SH-SY5Y (cell line): ENCODE measurements around the gene SLC35F3.

Source experiments
- GATA2 ChIP-seq: IDR thresholded peaks from 2 replicates; pipeline ENCODE4 v1.6.1; 2011; ENCODE audit warnings: mild to moderate bottlenecking, low read depth, low read length
- GATA3 ChIP-seq: IDR thresholded peaks from 2 replicates; pipeline ENCODE4 v1.6.1; 2011; ENCODE audit warnings: low read depth, mild to moderate bottlenecking, low read length, moderate library complexity

SLC35F3 gene

DNA sequence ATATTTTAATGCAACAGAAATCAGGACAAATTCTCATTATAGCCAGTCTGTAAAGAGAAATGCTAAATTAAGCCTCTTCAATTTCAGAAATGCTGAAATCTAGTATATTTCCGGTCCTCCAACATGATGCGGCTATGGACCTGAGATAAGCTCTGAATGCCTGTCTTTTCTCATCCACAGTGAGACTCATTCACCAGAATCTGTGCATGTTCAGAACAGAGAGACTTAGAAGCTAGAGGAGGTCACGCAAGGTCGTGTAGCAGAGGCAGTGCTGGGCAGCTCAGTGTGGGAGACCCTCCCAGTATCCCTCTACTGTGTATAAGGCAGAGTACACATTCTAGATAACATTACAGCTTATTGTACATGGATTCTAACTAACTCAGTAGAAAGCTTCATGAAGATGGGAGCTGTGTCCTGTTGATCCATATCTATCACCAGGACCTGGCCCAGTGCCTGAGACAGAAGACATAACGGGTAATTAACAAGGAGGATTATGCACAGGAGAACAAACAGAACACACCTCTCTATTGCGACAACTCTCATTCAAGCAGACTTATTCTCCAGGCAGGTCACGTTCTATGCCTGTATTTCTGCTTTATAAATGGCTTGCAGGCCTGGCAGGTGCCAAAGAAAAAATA is 371.8 kb downstream of the SLC35F3 start:
- TF ChIP-seq GATA2, result peak; percentile 88
- TF ChIP-seq GATA3, result peak; percentile 86

DNA sequence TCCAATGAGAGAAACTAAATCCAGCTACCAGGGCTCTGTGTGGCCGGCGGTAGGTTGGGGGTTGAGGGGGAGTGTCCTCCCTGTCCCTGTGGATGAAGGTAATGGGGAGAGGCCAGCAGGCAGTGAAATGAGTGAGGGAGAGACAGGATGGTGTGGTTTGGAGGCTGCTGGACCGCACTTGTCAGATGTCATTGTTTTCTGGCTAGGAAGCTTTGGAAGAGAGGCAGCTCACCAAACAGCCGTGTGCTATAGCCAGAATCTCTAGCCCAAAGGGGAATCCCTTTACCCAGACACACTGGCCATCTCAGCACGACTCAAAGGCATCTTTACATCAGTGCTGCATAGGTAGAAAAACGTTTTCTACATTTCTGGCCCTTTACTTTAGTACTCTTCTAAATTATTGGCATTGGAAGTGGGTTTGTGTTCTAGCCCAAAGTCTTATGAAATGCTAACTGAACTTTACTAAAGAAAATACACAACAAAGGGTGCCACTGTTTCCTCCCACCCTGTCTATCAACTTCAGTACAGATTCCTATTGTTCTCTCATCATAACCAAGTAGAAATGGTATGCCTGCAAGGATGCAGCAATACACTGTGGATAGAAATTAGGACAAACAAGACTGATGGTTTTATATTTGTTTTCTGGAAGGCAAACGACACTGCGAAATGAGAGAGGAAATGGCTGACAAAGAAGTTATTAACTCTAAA is 372.8 kb downstream of the SLC35F3 start:
- no peak for TF ChIP-seq GATA2
- TF ChIP-seq GATA3, result no peak

DNA sequence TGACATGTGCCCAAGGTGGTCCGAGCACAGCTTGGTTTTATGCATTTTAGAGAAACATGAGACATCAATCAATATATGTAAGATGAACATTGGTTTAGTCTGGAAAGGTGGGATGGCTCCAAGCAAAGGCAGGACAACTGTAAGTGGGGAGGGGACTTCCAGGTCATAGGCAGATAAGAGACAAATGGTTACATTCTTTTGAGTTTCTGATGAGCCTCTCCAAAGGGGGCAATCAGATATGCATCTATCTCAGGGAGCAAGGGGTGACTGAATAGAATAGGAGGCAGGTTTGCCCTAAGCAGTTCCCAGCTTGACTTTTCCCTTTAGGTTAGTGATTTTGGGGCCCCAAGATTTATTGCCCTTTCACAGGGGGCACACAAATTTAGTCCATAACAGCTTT is 374.5 kb downstream of the SLC35F3 start:
- TF ChIP-seq GATA3 (no peak), GATA2 (no peak)

DNA sequence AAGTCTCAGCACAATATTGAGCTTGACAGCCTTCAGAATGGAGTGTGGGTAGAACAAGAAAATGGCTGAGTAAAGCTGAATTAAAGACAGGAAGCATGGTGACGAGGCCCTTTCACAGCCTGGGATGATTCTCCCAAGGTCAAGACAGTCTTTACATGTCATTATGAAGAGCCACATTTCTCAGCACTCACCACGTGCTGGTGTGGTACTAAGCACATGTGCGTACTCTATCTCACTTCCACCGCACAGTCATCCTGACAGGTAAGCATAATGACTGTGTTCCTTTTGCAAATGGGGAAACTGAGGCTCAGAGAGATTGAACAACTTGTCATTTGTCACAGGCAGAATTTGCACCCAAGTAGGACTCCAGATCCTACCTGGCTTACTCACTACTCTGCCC is 376.0 kb downstream of the SLC35F3 start:
- no peak for TF ChIP-seq GATA3
- no peak for TF ChIP-seq GATA2

DNA sequence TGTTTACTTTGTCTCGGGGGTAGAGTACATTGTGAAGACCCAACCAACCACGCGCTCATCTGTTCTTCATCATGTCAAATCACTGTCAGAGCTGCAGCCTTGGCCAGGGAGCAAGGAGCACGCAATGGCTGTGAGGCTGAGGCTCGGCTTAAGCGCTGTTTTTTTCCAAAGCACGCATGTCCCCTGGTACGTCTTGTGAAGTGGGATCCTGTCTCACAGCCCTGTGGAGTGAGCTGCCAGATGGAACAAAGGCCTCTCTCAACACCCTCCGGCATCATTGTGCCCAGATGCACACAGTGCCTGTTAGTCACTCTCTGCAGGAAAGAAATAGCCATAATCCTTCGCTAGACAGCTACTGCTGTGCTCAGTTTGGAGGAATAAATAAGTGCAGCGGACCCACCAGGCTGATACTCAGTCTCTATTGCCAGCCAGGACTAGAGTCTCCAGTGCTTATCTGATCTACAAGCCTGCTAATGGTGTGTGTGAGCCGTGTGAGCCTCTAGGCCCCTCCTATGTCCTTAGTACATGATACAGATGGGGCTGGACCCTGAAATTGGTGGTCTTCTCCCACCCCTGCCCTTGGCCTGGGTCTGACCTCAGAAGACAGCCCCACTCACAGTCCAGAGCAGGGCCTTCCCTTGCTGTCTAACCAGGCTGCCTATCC is 377.5 kb downstream of the SLC35F3 start:
- peak; percentile 93 for TF ChIP-seq GATA2
- peak; percentile 74; the same call in 1 of the 2 replicates for TF ChIP-seq GATA3

DNA sequence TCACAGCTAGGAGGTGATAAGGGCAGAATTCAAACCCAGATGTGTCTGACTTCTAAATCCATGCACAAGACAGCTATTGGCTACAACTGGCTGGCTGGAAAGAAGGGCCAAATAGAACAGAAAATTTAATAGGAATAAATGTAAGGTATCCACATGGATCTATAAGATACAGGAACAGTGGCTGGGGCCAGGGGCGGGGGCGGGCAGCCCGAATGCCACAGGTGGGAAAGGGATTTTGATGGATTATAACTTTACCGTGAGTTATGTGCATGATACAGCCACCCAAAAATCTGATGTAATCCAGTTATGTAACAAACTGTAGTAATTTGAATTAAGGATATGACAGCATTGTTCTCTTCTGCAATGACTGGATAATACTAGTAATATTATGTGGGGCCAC is 381.7 kb downstream of the SLC35F3 start:
- TF ChIP-seq GATA3 (no peak), GATA2 (no peak)

DNA sequence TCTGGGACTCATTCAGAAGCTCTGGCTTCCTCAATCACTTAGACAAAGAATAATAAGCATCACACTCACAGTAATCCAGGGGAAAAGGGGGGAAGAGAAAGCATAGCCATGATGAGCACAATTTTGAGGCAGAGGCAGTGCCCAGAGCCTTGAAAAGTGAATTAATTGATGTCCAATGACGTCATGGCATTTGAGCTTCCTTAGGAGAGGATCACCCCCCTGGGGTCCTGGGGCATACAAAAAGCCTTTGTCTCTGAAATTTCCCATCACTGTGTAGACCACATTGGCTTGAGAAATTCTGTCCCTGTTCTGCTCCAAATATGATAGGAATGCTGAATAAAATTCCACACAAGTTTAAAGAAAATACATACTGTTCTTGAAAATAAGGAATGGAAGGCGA is 384.5 kb downstream of the SLC35F3 start:
- no peak for TF ChIP-seq GATA2
- TF ChIP-seq GATA3, result no peak

DNA sequence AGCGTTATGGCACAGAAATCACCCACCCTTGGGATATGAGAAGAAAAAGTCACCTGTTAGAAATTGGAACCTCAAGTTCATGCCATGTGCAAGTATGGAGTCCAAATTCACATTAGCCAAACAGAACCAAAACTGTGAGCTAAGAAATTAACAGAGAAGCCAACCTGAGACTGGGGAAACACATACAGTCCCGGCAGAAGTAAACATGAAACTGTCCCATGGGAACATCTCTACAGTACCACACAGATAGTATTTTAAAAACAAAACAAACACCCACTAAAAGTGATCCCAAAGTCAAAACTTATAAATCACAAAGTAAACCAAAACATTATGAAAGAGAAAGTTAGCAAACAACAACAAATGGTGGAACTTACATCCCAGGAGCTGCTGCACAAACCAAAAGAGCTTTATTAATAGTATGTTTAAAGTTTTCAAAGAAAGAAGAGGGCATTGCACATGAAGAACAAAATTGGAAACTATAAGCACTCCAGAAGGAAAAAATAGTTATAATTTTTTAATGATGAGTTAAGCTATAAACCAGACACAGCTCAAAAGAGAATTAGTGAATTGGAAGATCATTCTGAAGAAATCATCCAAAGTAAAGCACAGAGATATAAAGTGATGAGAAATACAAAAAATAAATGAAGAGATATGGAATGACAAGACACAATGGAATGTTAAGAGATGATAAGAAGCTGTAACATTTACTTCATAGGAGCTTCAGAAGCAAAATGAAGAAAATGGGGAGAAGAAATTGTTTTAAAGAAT is 385.2 kb downstream of the SLC35F3 start:
- TF ChIP-seq GATA2 (no peak), GATA3 (no peak)

DNA sequence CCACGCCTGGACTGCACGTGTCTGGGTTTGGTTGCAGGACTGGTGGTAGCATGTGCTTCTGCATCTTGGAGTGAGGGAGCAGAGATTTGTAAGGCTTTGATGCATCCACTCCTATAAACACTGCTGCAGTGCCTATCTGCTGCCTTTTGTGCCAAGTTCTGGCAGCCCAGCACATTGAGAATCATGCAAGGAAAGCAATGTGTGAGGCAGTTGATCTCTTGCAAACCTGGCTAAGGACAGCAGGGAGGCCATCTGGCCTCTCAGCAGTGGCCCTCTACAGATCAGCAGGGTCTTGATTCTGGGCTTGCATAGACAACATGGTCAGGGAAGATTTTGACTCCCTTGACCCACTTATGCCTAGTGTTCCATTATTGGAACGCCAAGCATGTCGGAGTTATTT is 387.5 kb downstream of the SLC35F3 start:
- TF ChIP-seq GATA3 (no peak), GATA2 (no peak)

DNA sequence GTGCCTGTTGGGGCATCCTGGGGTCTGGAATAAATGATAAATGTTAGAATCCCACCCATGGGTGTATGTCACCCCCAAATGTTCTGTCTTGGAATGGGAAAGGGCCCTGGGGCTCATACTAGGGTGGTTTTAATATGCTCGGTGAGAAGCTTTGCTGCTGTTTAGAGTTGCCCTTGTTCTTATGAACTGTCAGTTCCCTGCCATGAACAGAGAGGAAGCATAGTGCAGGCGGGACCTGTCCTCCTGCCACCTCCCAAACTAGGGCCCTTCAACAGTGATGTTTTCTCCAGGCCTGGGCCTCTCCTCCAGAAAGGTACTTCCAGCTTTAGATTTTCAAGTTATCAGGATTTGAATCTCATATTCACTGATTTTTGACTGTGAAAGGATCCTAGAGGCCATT is 388.1 kb downstream of the SLC35F3 start:
- no peak for TF ChIP-seq GATA2
- no peak for TF ChIP-seq GATA3

DNA sequence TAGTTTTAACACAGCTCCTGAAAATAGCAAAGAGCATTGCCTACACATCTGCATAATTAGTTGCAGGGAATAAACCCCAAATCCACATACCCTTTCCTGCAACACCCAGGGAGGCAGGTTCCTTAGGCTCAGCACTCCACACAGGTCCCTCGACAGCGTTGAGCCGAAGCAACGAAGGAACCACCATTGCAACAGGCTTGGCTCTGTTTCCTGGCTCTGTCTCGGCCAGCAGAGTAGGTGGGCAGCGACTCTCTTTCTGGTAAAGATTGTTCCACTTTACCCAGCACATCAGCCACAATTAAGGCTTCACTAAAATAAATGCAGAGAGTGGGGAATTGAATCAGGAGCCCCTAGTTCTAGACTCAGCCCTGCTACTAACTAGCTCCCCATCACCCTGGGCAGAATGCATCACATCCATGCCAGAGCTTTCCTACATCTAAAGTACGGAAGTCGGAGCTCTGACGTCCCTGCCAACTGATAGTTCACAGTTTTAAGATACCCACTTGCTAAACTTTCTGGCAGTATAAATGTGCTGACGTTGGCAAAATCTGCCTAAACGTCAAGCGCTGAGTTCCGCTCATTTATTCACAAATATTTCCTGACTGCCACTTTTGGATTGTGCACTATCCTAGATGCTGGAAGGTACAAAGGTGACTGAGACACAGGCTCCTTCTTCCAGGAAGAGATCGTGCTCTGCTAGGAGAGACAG is 389.8 kb downstream of the SLC35F3 start:
- no peak for TF ChIP-seq GATA3

DNA sequence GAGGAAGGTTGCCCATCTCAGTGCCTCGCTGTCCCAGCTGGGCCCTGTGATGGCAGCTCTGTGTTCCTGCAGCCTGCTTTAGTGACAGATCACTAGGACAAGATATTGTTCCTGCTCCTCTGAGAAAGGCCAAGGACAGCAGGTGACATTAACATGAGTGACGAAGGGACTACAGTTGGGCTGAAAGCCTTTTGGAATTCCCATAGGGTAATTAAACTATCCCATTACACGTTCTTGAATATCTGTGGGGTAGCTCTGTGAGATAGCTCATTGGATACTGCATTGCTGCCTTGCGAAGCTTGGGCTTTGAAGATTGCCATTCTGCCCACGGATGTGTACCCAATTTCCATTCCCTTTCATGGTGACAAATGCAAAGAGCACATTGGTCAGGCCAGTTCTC is 390.6 kb downstream of the SLC35F3 start:
- TF ChIP-seq GATA3 (no peak), GATA2 (no peak)

DNA sequence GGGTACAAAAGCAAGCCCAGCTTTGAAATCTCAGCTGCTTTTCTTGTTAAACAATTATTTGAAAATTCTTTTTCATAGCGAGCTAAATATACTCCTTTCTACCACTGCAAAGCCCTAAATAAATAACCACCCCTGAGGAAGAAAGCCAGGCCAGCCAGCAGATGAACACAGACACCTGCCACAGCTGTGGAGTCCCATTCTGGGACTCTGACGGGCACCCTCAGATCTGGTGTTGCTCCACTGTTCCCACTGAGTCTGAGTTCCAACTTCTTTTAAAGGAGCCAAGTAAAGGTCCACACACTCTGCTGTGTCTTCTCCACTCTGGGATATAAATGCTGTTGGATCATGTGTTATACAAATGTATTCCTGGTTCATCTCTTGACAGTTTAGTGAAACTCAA is 391.1 kb downstream of the SLC35F3 start:
- TF ChIP-seq GATA2 (no peak), GATA3 (no peak)

DNA sequence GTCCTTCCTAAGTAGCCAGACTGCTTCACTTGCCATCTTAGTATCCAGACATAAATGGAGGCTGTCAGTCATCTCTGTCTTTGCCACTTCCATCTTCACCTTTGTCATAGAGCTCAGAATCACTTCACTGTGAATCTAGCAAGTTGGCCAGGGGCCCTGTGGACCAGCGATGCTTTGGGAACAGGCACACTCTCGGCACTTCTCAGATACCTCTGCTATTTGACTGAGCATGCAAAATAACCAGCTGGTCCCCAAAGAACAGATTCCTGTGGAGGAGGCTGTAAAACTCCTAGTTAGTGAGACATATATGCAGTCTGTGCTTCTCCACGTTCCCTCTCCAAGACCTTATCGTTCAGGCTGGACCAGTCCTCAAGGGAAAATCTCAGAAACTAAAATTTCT is 392.0 kb downstream of the SLC35F3 start:
- TF ChIP-seq GATA2 (no peak), GATA3 (no peak)
